Breast epithelium (tissue), 4 donors: ENCODE measurements around the gene RIIAD1. TPM values are rescaled to one million over a fixed set of nuclear protein-coding genes. Genes with fewer than 3 reads are reported as not detected.
"Not testable (repeated sequence)": the region's sequence is repeated elsewhere in the genome, so short reads cannot be mapped to it uniquely, and the experiment has no call there.

ENCODE experiments used
- DNase-seq, 2 donors: peaks; one replicate each; pipeline ENCODE4 v3.0.0-alpha.2; 2019; ENCODE audit warnings: low spot score in 2 of 2
- H3K27ac ChIP-seq, 2 donors: fragments of 200-600 bp; sonication (generic) in 1 of 2; one replicate each; pipeline ENCODE4 v1.5.1; 2016 to 2019; ENCODE audit warnings: mild to moderate bottlenecking in 1 of 2
- H3K27me3 ChIP-seq, 2 donors: fragments of 200-600 bp; sonication (generic) in 1 of 2; one replicate each; pipeline versions ENCODE4 v1.5.1 to v1.6.0; 2017 to 2019; ENCODE audit warnings: control low read depth in 1 of 2, mild to moderate bottlenecking in 1 of 2
- H3K36me3 ChIP-seq: fragments of 200-600 bp; one replicate; pipeline ENCODE4 v1.5.1; 2019
- H3K4me1 ChIP-seq, 2 donors: fragments of 200-600 bp; sonication (generic); one replicate each; pipeline ENCODE4 v1.5.1; 2016 to 2019; ENCODE audit warnings: control low read depth in 1 of 2
- H3K4me3 ChIP-seq, 3 donors: fragments of 200-600 bp; sonication (generic); 1 replicate in 2 of 3; 2 replicates in 1 of 3; pipeline ENCODE4 v1.5.1; 2016 to 2019; ENCODE audit warnings: mild to moderate bottlenecking in 3 of 3, moderate library complexity in 2 of 3
- H3K9me3 ChIP-seq, 2 donors: fragments of 200-600 bp; sonication (generic) in 1 of 2; one replicate each; pipeline ENCODE4 v1.5.1; 2016 to 2019; ENCODE audit warnings: control low read depth in 1 of 2
- POLR2A ChIP-seq: fragments of 450-650 bp; IDR thresholded peaks from one replicate; pipeline ENCODE4 v1.6.1; 2016; ENCODE audit warnings: antibody characterized with exemption, mild to moderate bottlenecking, moderate library complexity
- POLR2AphosphoS5 ChIP-seq, 3 donors: sonication (generic); formaldehyde crosslinking; IDR thresholded peaks; one replicate each; pipeline ENCODE4 v1.6.1; 2017; ENCODE audit warnings: antibody characterized with exemption in 3 of 3
- intact Hi-C: fragments of 100-400 bp; cut with DNase I; formaldehyde crosslinking; loops from one replicate; pipeline ENCODE4 v1.15.1; 2023; ENCODE audit warnings: low total_unique reads
- total RNA-seq, 3 donors: library from RNA; depleted of rRNA; stranded (reverse); fragments of >200 nt; gene quantifications; one replicate each; pipeline ENCODE4 v1.1.0, GENCODE V29; 2016
- TF ChIP-seq, protein P1 (sequence below), 3 donors: fragments of 450-650 bp; IDR thresholded peaks; one replicate each; pipeline ENCODE4 v1.5.1; 2016 to 2017; ENCODE audit warnings: antibody characterized with exemption in 3 of 3, mild to moderate bottlenecking in 3 of 3, moderate library complexity in 3 of 3

Gene RIIAD1
- total RNA-seq, 3 donors from 2014 or later = not detected

GRCh38 chr1:151728151-151729054 is 7.1 kb downstream of the RIIAD1 start:
- intact Hi-C loops = no loop called here

DNA sequence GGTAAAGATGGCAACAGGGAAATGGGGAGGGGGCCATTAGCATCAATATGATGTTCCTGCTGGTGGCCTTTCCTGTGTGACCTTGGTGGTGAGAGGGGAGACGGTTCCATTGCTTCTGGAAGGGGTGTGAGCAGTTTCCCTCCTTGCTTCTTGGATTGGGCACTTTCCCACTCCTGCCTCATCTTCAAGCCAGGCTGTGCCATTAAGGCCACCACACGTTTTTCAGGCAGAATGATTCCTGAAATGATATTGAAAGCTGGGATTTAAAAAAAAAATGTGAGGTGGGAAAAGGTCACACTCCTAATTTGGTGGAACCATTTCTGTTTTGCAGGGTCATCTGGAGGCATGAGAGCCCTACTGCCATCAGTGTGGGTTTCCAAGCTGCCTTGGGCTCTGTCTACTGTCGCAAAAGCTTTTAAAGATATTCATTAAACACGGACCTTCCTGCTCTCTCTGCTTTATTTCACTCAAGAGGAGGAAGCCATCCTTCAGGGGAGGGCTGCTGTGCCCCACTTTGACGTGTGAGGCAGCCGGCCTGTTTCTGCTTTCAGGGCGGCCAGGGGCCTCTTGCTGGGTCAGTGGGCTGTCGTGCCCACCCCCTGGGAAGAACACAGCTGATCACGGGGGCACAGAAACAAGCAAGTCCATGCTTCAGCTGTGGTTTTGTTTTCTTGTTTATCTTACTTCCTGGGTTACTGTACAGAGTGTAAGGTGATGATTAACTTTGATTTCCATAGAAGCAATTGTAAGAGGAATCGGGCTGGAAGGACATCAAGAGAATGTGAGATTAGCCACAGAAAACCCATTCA is 8.0 kb downstream of the RIIAD1 start:
- Histone ChIP-seq H3K4me3 (no peak overlapping the region), H3K36me3 (no peaks in the 10 kb centered on the region), H3K9me3 (no peaks in the 10 kb centered on the region), H3K27me3 (no peaks in the 10 kb centered on the region), H3K27ac (no peak overlapping the region), H3K4me1 (no peaks in the 10 kb centered on the region)
- intact Hi-C loops = no loop called here
- no peak for DNase-seq
- TF ChIP-seq, protein P1, sequence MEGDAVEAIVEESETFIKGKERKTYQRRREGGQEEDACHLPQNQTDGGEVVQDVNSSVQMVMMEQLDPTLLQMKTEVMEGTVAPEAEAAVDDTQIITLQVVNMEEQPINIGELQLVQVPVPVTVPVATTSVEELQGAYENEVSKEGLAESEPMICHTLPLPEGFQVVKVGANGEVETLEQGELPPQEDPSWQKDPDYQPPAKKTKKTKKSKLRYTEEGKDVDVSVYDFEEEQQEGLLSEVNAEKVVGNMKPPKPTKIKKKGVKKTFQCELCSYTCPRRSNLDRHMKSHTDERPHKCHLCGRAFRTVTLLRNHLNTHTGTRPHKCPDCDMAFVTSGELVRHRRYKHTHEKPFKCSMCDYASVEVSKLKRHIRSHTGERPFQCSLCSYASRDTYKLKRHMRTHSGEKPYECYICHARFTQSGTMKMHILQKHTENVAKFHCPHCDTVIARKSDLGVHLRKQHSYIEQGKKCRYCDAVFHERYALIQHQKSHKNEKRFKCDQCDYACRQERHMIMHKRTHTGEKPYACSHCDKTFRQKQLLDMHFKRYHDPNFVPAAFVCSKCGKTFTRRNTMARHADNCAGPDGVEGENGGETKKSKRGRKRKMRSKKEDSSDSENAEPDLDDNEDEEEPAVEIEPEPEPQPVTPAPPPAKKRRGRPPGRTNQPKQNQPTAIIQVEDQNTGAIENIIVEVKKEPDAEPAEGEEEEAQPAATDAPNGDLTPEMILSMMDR (IDR thresholded peaks at IDR 0.05) = no peak
- TF ChIP-seq POLR2A = no peak
- no peak for TF ChIP-seq POLR2AphosphoS5 (IDR thresholded peaks at IDR 0.05)

More at GRCh38 chr1:151728151-151729054, 7.1 kb downstream of the RIIAD1 start:
- Histone ChIP-seq H3K4me3 (peak overlapping the region in 1 of 3 donors; percentile 11), H3K27ac (no peak overlapping the region), H3K36me3 (no peaks in the 10 kb centered on the region), H3K27me3 (no peaks in the 10 kb centered on the region), H3K9me3 (no peaks in the 10 kb centered on the region), H3K4me1 (no peaks in the 10 kb centered on the region)
- no peak for DNase-seq
- TF ChIP-seq, protein P1 (IDR thresholded peaks at IDR 0.05) = no peak
- TF ChIP-seq POLR2AphosphoS5 (IDR thresholded peaks at IDR 0.05) (no peak), POLR2A (no peak)

- no peak overlapping the region for H3K4me3 ChIP-seq
- H3K4me1 ChIP-seq = no peaks in the 10 kb centered on the region
- TF ChIP-seq POLR2AphosphoS5 (IDR thresholded peaks at IDR 0.05) (no peak), POLR2A (no peak)
- TF ChIP-seq, protein P1 (IDR thresholded peaks at IDR 0.05) = no peak
- no peaks in the 10 kb centered on the region for H3K9me3 ChIP-seq
- H3K36me3 ChIP-seq = no peaks in the 10 kb centered on the region
- no peak for DNase-seq
- H3K27ac ChIP-seq = no peak overlapping the region
- no peaks in the 10 kb centered on the region for H3K27me3 ChIP-seq
- intact Hi-C loops = no loop called here
Observed at GRCh38 chr1:151729966-151730291, 8.6 kb downstream of the RIIAD1 start.

DNA sequence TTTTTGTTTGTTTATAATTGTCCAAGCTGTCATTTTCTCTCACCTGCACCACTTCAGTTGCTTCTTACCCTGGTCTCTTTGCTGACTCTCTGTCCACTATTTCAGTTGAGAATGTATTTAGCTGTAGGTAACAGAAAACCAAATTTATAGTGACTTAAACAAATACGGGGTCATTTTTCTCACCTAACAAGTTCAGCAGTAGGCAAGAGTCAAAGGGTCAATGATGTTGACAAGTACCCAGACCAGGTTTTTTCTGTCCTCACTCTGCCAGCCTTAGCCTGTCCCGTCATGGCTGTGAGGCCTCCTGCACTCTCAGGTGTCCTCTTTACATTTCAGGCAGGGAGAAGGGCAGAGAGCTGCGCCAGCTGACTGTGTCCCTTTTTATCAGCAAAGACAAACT is 11.8 kb downstream of the RIIAD1 start:
- H3K9me3 ChIP-seq = peaks cover 7 to 9% of the 10 kb centered on the region in 2 donors
- no peak overlapping the region for H3K27ac ChIP-seq
- no peaks in the 10 kb centered on the region for H3K36me3 ChIP-seq
- H3K4me1 ChIP-seq = no peaks in the 10 kb centered on the region
- no peak overlapping the region for H3K4me3 ChIP-seq
- no peaks in the 10 kb centered on the region for H3K27me3 ChIP-seq
- no peak for TF ChIP-seq POLR2A
- TF ChIP-seq, protein P1 (IDR thresholded peaks at IDR 0.05) = no peak
- no peak for TF ChIP-seq POLR2AphosphoS5 (IDR thresholded peaks at IDR 0.05)
- no peak for DNase-seq
- intact Hi-C loops = no loop called here

GRCh38 chr1:151733995-151734394 is 12.7 kb downstream of the RIIAD1 start:
- intact Hi-C loops, H3K4me3 ChIP-seq, H3K9me3 ChIP-seq, H3K36me3 ChIP-seq, H3K27me3 ChIP-seq, DNase-seq, H3K4me1 ChIP-seq, H3K27ac ChIP-seq: not testable (repeated sequence)
